ENCODE measurements around the gene TP73.

DNA sequence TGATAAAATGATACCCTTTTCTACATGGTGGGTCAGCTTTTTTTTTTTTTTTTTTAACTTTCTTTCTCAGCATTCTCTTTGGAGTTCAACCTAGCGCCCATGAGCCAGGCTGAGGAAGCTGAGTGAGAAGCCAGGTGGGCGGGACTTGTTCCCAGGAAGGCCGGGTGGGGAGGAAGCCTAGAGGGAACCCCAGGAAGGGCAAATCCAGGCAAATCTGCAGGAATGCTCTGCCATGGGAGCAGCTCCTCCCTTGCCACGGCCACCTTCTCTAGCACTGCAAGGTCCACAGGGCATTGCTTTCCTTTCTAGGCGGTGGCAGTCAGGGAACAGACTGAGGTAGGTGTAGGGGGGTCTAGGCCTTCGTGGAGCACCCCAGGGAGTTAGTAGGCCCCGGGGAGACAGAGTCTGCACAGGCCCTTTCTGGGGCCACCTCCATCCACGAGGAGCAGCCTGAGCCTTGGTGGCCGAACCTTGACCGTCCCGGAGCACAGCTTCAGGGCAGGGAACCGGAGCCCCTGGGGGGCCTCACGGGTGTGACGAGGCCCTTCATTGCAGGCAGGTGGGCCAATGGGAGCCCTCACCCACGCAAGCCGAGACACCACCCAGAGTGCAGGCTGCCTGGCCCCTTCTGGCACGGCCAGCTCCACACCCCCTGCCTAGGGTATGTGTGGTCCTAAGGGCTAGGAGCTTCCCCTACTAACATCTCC lies 81.7 kb downstream of the TP73 start:
- no peak for TF ChIP-seq POLR2A (IDR thresholded peaks at IDR 0.05; ENCODE audit: low read length)
- no peak for TF ChIP-seq GATA1 (IDR thresholded peaks at IDR 0.05; ENCODE audit: low read depth, low read length)
